ENCODE measurements around the gene ATP10A.
"Not testable (repeated sequence)": the region's sequence is repeated elsewhere in the genome, so short reads cannot be mapped to it uniquely, and the experiment has no call there.

Gene ATP10A

GRCh38 chr15:25768271-25768670 is 94.9 kb downstream of the ATP10A start:
- DNase-seq: no peak

DNA sequence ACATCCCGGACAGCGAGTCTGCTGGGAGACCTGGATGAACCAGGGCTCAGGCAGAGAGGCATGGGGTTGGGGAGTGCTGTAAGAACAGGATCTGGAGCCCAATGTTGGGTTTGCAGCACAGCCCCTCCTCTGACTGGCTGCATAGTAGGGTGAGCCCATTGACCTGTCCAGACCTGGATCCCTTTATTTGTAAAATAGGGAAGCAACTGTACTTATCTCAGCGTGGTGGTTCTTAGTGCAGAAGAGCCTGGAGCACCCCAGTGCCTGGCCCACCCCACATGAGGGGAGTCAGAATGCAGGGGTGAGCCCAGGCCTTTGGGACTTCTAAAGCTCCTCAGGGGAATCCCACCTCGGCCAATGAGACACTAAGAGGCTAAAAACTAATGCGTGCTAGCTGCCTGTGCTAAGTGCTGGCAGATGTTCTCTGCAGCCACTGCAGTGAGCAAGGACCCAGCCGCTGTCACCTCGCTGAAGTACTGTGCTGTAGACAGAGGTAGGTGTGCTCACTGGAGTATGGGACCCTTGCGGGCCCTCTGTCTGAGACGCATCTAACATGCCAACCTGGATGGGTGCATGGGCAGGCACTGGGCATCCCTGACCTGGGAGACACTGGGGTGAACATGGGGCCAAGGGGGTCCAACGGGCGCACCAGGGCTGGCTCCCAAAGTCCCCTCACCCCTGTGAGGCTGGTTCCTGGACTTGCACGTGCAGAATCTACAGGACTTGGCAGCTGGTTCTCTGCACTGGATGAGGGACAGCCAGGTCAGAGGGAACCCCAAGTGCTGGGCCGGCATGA is 95.6 kb downstream of the ATP10A start:
- DNase-seq: no peak

GRCh38 chr15:25766417-25766816 is 96.7 kb downstream of the ATP10A start:
- DNase-seq: no peak

DNA sequence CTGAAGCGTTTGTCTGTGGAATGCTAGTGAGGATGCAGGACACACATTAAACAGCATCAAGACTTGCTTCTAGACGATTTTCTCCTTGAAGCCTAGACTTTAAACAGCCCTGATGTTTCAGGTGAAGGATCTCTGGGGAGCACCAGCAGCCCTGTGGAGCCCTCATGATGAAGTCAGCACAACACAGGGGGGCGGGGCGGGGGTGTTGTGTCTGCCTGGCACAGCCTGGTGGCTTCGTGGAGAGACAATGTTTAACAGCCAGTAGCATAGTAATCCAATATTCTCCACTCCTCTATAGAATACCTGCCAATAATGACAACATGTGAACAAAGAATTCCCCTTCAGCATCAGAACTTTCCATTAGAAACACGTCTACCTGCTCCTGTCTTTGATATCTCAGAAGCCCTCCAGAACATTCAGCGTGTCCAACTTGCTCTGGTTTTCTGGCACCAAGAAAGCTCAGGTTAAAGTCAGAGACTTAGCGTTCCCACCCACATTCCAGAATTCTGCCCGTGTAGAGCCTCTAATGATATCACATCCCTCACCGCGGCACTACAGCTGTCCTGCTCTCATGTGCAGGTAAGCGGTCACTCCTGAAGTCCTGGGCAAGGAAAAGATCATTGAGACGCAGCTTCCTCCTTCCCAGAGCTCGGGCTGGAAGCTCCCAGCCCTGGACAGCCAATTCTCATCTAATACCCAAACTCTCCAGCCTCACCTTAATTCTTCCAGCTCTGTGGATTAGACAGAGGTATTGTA is 98.0 kb downstream of the ATP10A start:
- DNase-seq: no peak

- no peak for DNase-seq
Measured at GRCh38 chr15:25763954-25764353, 99.2 kb downstream of the ATP10A start.

- DNase-seq: no peak
Measured at GRCh38 chr15:25763331-25763751, 99.8 kb downstream of the ATP10A start.

DNA sequence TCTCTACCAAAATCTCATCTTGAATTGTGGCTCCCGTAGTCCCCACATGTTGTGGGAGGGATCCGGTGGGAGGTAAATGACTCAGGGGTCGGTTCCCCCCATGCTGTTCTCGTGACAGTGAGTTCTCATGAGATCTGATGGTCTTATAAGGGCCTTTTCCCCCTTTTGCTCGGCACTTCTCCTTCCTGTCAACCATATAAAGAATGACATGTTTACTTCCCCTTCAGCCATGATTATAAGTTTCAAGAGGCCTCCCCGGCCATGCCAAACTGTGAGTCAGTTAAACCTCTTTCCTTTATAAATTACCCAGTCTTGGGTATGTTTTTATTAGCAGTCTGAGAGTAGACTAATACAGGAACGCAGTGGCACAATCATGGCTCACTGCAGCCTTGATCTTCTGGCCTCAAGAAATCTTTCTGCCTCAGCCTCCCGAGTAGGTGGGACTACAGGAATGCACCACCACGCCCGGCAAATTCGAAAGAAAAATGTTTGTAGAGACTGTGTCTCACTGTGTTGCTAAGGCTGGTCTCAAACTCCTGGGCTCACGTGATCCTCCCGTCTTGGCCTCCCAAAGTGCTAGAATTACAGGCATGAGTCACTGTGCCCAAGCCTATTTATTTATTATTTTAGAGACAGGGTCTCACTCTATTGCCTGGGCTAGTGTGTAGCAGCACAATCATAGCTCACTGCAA is 101.0 kb downstream of the ATP10A start:
- DNase-seq: no peak

GRCh38 chr15:25759421-25759820 is 103.7 kb downstream of the ATP10A start:
- DNase-seq: no peak

- DNase-seq: not testable (repeated sequence)
Measured at GRCh38 chr15:25758612-25759011, 104.5 kb downstream of the ATP10A start.

DNA sequence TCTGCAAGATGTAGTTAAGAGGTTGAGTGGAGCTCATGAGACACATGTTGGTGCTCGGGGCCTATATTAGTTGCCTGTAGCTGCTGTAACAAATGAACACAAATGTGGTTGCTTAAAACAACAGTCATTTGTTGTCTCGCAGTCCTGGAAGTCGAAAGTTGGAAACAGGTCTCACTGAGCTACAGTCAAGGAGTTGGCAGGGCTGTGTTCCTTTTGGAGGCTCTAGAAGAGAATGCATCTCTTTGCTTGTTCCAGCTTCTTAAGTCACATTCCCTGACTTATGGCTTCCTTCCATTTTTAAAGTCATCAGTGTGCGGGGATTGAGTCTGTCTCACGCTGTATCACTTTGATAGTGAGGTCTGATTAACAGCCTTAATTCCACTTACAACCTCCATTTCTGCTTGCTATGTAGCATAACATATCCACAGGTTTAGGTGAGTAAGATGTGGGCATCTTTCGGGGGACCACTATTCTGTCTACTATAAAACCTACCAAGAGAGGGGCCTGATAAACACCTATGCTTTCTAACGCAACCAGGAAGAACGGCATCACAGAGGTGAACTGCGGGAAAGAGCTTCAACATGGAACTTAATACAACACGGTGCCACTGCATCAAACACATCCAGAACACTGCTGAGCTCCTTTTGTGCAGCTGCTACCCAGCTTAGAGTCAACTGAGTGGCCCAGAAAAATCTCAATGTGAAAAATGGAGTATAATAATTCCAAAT is 119.4 kb downstream of the ATP10A start:
- DNase-seq: no peak

DNA sequence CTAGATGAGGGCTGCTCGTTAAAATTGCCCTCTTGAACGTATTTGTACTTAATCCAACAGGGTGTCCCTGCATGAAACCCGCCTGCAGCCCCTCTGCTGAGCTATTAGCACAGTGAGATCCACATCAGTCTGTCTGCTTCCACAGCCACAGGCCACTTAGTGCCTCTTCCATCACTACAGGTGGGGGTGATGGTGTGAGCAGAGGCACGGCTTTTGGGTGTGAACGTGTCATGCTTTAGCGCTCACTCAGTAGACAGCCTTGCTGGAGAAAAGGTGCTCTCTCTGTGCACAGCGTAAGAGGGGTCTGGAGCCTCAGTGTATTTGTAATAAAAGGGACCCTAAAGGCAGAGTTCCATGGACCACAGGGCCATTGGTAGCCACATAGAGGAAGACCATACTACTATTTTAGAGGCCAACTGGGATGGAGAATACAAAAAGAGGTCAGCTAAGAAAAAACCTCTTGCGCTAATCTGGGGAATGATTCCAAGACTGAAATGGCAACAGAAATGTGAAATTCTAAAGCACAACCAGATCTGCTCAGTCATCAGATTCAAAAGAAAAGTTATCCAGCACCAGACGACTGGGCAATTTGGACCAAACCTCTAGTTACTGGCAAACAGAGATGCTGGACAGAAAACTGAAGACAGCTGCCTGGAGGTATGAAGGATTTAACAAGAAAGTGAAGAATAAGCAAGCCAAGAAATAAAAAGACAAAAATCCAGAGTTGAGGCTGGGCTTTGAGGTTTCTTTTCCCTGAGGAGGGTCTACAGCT is 120.2 kb downstream of the ATP10A start:
- no peak for DNase-seq

DNA sequence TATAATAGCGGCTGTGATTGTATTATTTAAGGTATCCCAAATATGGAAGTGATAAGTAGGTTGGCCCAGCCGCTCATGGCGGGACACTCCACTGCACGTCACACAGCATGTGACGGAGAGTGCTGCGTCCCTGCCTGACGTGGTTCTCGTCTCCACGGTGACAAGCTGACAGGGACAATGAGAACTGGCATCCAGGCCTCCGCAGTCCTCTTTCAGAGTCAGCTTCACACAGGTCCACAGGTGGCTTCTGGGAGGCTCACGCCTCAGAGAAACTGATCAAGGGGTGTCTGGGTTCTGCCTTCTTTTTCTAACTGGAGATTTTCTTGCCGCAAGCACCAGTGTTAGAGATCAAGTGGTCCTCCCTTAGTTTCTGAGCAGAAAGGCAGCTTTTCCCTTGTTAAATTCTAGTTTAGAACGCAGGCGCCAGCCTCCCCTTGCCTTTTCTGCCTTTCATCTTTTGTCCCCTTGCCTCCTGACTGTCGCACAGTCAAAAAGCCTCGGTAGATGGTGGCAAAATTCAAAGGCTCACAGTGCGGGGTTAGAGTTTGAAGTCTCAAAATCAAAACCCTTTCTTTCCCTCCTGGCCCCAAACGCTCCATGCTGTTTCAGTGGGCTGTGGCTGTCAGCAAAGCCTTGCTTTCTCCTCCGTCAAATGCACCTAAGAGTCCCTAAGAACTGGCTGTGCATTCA is 120.9 kb downstream of the ATP10A start:
- no peak for DNase-seq

DNA sequence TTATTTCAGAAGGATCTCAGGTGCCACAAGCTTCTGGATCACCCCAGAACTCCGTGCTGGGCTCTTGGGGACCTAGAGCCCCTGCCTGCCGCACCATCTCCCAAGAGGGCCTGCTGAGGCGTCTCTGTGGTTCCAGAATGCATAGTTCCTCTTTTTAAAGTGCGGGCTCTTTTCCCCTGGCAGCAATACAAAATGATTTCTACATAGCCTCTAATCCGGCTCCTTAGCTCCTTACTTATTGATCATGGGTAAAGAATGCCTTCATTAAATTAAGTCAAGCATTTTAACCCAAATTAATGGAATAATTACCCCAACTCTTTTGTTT is 121.9 kb downstream of the ATP10A start:
- no peak for DNase-seq

DNA sequence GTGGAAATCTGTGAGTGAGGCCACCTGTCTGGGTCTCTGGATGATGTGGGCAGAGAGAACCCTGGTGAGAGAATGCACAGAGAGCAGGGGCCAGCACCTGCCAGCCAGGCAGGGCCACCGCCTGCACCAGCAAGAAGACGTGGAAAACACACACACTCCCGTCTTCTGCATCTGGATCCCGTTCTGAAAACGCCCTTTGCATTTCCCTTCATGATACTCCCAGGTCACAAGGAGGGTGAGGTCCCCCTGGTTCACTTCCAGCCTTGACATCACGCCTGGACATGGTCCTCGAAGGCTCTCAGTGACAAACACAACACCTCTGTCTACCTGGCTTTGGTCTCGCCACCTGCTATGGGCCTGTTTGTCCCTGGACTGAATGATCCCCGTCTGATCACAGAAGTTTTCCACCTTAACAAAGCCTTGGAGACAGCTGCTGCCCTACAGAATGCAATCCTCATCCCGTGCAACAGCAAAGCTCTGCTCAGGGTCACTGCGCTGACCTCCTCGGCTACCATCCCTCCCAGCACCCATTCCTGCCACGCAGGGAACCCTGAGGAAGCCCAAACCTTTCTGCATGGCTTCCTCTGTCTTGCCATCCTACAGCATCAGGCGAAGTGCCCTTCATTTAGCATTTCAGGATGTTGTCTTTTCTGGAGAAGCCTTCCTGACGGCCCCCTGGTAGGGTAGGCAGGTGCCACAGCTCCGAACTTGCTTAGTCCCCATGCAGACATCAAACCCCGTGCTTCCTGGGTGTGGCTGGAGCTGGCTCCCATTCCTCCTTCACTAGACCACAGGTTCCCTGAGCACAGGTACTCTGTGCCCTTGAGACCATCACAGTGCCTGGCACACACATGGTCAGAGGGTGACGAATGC is 122.5 kb downstream of the ATP10A start:
- no peak for DNase-seq

GRCh38 chr15:25739687-25740121 is 123.4 kb downstream of the ATP10A start:
- peak; percentile 34 for DNase-seq

DNA sequence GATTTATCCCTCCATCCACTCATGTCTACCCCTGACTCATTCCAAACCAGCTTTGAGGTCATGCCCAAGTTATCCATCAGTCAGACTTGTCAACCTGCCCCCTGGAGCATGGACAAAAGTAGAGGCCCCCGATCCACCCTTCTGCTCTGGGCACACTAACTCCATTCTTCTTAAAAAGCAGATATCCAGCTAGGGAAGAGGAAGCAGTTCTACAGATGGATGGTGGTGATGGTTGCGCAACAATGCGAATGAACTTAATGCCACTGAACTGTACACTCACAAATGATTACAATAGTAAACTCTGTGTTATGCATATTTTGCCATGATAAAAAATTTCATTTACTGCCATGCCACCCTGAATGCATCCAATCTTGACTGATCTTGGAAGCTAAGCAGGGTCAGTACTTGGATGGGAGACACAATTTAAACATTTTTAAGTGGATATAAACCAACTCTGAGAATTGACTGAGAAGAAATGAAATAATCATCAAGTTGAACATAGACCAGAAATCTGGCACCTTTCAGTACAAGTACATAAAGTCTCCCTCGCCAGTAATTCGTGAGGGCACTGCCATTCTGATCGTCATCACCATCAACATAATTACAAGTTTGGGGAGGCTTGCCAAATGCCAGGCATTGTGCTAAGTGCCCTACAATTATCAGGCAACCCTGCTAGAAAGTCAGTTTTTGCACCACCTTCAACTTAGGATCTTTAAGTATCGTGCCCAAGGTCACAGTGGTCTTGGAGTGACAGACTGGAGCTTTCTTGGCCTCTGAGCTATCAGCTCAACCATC is 124.8 kb downstream of the ATP10A start:
- no peak for DNase-seq

DNA sequence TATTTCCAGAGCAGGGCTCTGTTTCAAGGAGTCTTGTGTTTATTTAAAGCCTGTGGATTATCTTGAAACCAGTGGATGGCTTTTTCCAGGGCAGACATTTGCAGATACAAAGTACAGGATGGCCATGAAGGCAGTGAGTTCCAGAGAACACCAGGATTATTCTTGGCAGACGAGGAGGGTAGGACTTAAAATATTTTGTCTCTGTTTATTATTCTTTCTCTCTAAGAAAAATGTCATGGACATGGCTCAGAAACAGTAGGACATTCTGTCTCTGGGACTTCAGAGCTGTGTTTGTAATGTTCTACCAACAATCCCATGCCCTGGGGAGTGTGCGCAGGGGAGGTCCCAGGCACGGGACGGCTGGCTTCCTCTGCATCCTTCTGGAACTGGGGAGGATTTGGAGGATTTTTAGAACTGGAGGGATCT is 125.9 kb downstream of the ATP10A start:
- DNase-seq: no peak

DNA sequence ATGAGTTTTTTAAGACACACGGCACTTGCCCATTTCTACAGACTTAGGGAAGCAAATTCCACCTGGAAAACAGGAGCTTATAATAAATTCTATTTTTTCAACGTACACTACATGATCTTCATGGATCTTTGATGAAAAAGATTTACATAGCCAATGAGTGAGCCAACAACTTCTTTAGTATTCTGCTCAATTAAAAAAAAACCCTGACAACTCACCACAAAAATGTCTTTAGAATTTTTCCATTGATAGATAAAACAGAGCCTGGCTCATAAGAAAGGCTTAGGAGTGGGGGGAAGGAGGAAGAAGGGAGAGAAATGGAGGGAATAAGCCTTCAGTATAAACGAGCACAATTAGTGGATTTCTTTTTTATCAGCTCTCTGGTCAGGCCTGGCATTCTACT is 126.7 kb downstream of the ATP10A start:
- DNase-seq: no peak

DNA sequence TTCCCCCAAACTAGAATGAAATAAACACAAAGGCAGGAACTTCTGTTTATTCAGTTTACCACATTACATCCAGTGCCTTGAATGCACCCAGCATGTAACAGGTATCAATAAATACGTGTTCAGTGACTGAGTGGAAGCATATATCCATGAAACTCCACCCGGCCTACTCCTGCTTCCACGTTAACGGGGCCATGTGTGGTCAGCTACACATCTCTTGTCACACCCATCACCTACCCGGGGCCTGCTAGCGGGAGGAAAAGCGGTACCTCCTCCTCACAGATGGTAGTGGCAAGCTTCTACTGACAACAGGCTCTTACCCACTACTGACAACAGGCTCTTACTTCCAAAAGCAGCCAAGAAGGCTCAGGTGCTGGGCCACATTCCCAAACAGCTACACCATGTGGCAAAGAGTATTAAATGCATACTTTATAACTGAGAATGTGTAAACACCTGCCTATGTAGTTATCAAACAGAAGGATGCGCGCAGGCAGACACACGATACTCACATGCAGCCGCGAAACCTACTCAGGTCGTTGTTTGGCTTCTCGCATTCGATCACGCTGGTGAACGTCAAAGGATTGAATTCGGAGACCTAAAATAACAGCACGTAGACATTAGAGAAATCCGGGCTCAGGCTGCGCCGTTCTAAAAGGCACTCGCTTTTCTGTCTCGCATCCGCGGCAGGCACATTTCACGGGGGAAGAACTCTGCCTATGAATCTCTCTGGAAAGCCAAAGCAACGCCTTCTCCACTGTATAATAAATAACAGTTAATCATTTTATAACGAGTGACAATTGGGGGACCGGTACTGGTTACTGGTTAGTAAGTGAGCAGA is 127.4 kb downstream of the ATP10A start:
- DNase-seq: no peak

All from activated CD4-positive, alpha-beta T cell treated with anti-CD3 and anti-CD28 coated beads, Interleukin-10, Interleukin-2, amounts not matched to agents 100 ng/mL and 50 ng/mL, durations not matched to agents 16 hours and 8 hours (primary cell).